Activated CD4-positive, alpha-beta T cell treated with anti-CD3 and anti-CD28 coated beads, Interleukin-2, amount 10 ng/mL, durations not matched to agents 7 days and 5 days (primary cell): ENCODE measurements around the gene BIRC5. TPM values are rescaled to one million over a fixed set of nuclear protein-coding genes. Genes with fewer than 3 reads are reported as not detected.

Source experiments
- CTCF ChIA-PET: fragments of 350-600 bp; sonication (Branson Sonifier 250); formaldehyde crosslinking; loops from one replicate; lab custom pipeline; 2021; ENCODE audit warnings: antibody characterized with exemption; lab: Charles Lee
- POLR2A ChIA-PET: fragments of 350-600 bp; sonication (Branson Sonifier 250); formaldehyde crosslinking; loops from one replicate; lab custom pipeline; 2021; ENCODE audit warnings: antibody characterized with exemption; lab: Charles Lee
- DNase-seq: peaks from one replicate; pipeline ENCODE4 v3.0.0-alpha.2; 2020
- H3K27ac Mint-ChIP-seq: one replicate; pipeline ENCODE4 v1.8.0; 2021; ENCODE audit warnings: mild to moderate bottlenecking, moderate library complexity, mixed read lengths
- H3K27me3 Mint-ChIP-seq: one replicate; pipeline ENCODE4 v1.8.0; 2021; ENCODE audit warnings: mixed read lengths
- H3K36me3 Mint-ChIP-seq: one replicate; pipeline ENCODE4 v1.8.0; 2021; ENCODE audit warnings: low read depth, mixed read lengths
- H3K4me1 Mint-ChIP-seq: one replicate; pipeline ENCODE4 v1.8.0; 2021; ENCODE audit warnings: mixed read lengths
- H3K4me3 Mint-ChIP-seq: one replicate; pipeline ENCODE4 v1.8.0; 2021; ENCODE audit warnings: mild to moderate bottlenecking, moderate library complexity, mixed read lengths
- H3K9me3 Mint-ChIP-seq: one replicate; pipeline ENCODE4 v1.8.0; 2021; ENCODE audit warnings: mixed read lengths
- total RNA-seq, 2 experiments: library from RNA; stranded (reverse); gene quantifications; one replicate each; pipeline ENCODE4 v1.2.3, GENCODE V29; 2021

BIRC5 gene
- total RNA-seq, 2 experiments from 2014 or later, result 113 to 117 TPM

DNA sequence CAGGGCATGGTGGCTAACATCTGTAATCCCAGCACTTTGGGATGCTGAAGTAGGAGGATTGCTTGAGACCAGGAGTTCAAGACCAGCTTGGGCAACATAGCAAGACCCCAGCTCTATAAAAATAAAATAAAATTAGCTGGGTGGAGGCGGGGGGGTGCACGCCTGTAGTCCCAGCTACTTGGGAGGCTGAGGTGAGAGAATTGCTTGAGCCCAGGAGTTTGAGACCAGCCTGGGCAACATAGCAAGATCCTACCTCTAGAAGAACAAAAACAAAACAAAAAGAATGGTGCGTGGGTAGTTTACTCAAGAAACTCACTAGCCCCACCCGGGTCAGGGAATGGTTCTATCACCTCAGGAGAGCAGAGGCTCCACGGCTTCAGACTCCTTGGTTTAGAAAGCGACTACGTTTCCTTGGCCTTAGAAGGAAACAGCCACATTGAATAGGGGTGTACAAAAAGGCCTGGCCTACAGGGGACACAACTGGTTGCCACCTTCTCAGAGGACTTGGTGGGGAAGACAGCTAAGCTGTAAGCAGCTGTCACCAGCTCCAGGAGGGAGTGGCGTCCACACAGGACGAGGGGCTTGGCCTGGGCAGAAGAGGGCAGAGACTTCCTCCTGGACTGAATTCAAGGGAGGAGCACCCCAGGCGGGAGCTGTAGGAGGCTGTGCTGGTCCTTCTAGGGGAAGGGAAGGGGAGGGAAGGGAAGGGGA is 27.9 kb upstream of the BIRC5 start:
- Mint-ChIP-seq H3K27ac (peak overlapping the region; percentile 88), H3K9me3 (no peaks in the 10 kb centered on the region), H3K4me3 (peak overlapping the region; percentile 78), H3K27me3 (no peaks in the 10 kb centered on the region), H3K4me1 (peaks cover 48% of the 10 kb centered on the region), H3K36me3 (peaks cover 33% of the 10 kb centered on the region)
- peak; percentile 40 for DNase-seq
- POLR2A ChIA-PET, result interaction anchor here (0.5 to 1.8 kb wide), 3 partner anchors 14 to 46 kb away, joined by 3 to 7 read pairs (median 6); no protein-coding TSS in a partner anchor
- CTCF ChIA-PET, result interaction anchor here (0.6 to 1.8 kb wide), 5 partner anchors 10 to 58 kb away, joined by 3 to 17 read pairs (median 3); no protein-coding TSS in a partner anchor

DNA sequence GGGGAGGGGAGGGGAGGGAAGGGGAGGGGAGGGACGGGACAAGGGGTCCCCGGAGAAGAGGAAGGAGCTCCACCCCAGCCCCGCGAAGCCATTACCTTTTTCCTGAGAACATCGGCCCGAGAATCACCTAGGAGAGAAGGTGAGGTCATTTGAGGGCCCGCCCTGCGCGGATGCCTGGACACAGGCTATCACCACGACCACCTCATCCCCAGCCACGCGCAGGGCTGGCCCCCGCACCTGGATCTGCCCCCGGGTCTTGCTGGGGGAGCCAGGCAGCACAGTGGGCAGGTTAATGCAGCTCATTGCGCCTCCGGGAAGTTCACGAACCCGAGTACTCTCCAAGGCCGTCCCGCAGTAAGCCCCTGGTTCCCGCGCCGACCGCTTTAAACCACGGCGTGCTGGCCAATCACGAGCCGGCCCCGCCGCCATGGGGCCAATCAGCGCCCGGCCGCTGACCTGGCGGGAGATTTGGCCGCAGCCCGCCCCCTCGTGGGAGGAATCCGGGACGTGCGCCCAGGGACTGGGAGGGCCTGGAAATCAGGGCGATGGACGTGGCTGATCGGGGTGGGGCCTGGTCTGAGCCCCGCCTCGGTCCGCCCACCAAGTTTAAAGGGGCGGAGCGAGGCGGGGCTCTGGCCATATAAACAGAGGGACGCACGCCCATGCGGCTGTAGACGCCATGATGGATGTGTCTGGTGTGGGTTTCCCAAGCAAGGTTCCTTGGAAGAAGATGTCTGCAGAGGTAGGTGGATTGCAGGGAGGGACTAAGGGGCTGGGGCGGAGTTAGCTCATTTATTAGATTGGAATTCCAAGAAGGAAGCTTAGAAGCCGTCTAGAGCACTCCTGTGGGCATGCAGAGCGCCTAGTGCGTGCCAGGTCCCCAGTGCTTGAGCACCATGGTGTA is 27.1 kb upstream of the BIRC5 start, which contains the start of the genes AFMID and TK1:
AFMID (plus strand) TSS at position 671 of the 904 bp plus-strand sequence; CDS start at position 680, 9 bp downstream.
TK1 (minus strand) TSS at position 361 of the 904 bp plus-strand sequence; CDS start at position 303, 58 bp downstream.
- peaks cover 45% of the 10 kb centered on the region for H3K4me1 Mint-ChIP-seq
- no peaks in the 10 kb centered on the region for H3K27me3 Mint-ChIP-seq
- peak within 1 kb of the TSS; percentile 88 for H3K27ac Mint-ChIP-seq
- DNase-seq, result peak; percentile 92
- CTCF ChIA-PET, result interaction anchor here (0.6 to 1.8 kb wide), 8 partner anchors 10 to 1204 kb away, joined by 3 to 17 read pairs (median 3); no protein-coding TSS in a partner anchor
- H3K4me3 Mint-ChIP-seq, result peak within 1 kb of the TSS; percentile 78
- POLR2A ChIA-PET, result interaction anchor here (1.8 kb wide), 1 partner anchor 47 kb away, joined by 6 read pairs; no protein-coding TSS in a partner anchor
- peaks cover 28% of the 10 kb centered on the region for H3K36me3 Mint-ChIP-seq
- H3K9me3 Mint-ChIP-seq, result no peaks in the 10 kb centered on the region

DNA sequence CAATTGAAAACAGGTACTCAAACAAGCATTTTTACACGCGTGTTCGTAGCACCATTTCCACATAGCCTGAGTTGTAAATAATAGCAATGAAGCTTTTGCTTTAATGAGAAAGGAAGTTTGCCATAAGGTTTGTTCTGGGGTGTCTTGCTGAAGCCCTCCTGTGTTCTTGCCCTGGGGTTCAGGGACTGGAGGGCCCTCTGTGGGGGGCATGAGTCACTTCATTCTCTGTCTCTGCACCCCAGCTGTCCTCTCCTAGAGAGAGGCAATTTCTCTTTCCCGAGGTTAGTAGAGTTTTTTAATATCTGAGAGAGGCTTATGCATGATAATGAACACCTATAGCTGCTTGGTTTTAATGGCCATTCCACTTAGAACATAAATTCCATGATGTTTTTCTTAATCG is 17.3 kb upstream of the BIRC5 start:
- Mint-ChIP-seq H3K9me3 (no peaks in the 10 kb centered on the region), H3K4me1 (peaks cover 11% of the 10 kb centered on the region), H3K4me3 (no peak overlapping the region), H3K36me3 (peaks cover 13% of the 10 kb centered on the region), H3K27me3 (no peaks in the 10 kb centered on the region), H3K27ac (no peak overlapping the region)
- ChIA-PET POLR2A (no interaction called here), CTCF (interaction anchor here (0.6 to 2.1 kb wide), 3 partner anchors 9 to 96 kb away, joined by 3 to 7 read pairs (median 4); no protein-coding TSS in a partner anchor)
- DNase-seq, result no peak

DNA sequence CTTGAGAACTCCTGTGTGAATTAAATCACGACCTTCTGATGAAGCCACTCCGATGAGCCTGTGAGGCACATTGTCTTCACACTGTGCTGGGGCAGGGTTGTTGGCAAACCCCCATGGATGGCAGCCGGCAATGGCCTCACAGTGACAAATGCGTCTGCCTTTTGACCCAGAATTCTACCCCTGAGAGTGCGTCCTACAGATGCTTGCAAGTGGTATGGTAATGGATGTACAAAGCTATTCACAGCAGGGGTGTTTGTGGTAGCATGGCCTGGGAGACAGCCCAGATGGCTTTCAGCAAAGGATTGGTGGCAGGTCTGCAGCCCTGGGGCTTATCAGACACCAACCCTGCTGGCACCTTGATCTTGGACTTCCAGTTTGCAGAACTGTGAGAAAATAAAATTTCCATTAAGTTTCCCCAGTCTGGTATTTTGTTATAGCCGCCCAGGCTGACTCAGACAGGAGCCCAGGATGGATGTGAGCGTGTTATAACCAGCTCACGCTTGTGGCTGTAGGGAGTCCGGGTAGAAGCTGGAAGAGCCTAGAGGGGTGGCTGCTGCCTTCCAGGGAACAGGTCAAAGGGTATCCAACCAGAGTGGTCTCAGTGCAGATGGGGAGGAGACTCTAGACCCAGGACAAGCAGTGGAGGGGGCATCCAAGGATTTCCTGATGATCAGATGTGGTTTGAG is 16.8 kb upstream of the BIRC5 start:
- Mint-ChIP-seq H3K27ac (no peak overlapping the region), H3K4me1 (peaks cover 11% of the 10 kb centered on the region), H3K36me3 (peaks cover 13% of the 10 kb centered on the region), H3K9me3 (no peaks in the 10 kb centered on the region), H3K27me3 (no peaks in the 10 kb centered on the region), H3K4me3 (no peak overlapping the region)
- ChIA-PET CTCF (interaction anchor here (0.9 to 2.1 kb wide), 4 partner anchors 8 to 21 kb away, joined by 3 to 7 read pairs (median 4); partner anchors contain the start of gene BIRC5), POLR2A (no interaction called here)
- DNase-seq, result no peak

DNA sequence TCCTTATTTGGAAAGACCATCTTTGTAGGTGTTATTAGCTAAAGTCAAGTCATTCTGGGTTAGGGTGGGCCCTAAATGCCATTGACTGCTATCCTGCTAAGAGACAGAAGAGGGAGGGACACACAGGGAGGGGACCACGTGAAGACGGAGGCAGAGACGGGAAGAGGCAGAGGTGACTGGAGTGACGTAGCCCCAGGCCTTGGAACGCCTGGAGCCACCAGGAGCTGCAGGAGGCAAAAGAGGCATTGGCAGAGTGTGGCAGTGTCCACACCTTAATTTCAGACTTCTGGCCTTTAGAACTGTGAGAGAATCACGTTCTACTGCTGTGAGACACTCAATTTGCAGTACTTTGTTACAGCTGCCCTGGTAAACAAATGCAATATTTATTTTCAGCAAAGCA is 13.6 kb upstream of the BIRC5 start:
- Mint-ChIP-seq H3K27ac (no peak overlapping the region), H3K4me3 (no peak overlapping the region), H3K36me3 (peaks cover 13% of the 10 kb centered on the region), H3K9me3 (no peaks in the 10 kb centered on the region), H3K4me1 (peaks cover 11% of the 10 kb centered on the region), H3K27me3 (no peaks in the 10 kb centered on the region)
- DNase-seq, result no peak
- CTCF ChIA-PET, result interaction anchor here (1.0 kb wide), 1 partner anchor 50 kb away, joined by 3 read pairs; no protein-coding TSS in a partner anchor
- POLR2A ChIA-PET, result no interaction called here

DNA sequence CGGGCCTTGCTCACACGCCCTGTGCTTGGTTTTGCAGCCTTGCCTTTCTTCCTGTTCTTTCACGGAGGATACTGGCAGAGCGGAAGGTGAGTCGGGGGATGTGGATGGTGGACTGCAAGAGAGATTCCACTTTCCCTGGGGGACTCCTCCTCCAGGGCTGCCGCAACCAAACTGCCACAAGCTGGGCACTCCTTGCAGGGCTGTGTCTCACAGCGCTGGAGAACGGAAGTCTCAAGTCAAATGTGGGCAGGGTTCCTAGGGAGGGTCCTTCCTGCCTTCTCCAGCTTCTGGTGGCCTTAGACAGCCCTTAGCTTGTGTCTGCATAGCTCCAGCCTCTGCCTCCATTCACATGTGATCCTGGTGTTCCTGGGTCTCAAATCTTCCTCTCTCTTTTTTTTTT is 11.4 kb upstream of the BIRC5 start:
- H3K27ac Mint-ChIP-seq, result no peak overlapping the region
- no peak for DNase-seq
- ChIA-PET CTCF (interaction anchor here (1.0 to 1.5 kb wide), 3 partner anchors 24 to 118 kb away, joined by 3 to 7 read pairs (median 5); no protein-coding TSS in a partner anchor), POLR2A (no interaction called here)
- H3K4me3 Mint-ChIP-seq, result no peak overlapping the region
- no peaks in the 10 kb centered on the region for H3K27me3 Mint-ChIP-seq
- no peaks in the 10 kb centered on the region for H3K9me3 Mint-ChIP-seq
- H3K4me1 Mint-ChIP-seq, result peaks cover 8% of the 10 kb centered on the region
- H3K36me3 Mint-ChIP-seq, result peaks cover 4% of the 10 kb centered on the region

DNA sequence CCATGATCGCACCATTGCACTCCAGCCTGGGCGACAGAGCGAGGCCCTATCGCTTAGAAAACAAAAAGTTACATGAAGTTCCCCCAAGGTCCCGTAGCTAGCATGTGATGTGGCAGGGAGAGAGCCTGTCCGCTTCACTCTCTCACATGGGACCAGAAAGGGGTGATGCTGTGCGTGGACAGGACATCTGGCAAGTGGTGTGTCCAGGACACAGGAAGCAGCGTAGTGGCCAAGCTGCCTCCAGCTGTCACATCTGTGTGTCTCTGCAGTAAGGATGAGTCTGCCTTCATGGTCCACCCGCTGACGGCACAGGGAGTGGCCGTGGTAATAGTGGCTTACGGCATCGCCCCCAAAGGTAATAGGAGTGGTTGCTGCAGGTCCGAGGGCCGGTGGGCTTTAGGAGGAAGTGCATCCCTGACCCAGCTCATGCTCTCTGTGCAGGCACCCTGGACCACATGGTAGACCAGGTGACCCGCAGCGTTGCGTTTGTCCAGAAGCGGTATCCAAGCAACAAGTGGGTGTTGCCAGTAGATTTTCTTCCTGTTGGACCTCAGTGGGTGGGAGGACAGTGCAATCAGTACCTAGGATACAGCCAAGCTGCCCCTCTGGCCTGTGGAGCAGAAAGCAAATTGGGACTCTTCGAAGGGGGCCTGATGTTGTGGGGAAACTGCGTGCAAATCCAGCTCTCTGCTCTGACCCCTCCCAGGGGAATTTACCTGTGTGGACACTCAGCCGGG is 9.5 kb upstream of the BIRC5 start:
- H3K27ac Mint-ChIP-seq, result no peak overlapping the region
- no peaks in the 10 kb centered on the region for H3K36me3 Mint-ChIP-seq
- H3K27me3 Mint-ChIP-seq, result no peaks in the 10 kb centered on the region
- H3K9me3 Mint-ChIP-seq, result no peaks in the 10 kb centered on the region
- H3K4me3 Mint-ChIP-seq, result no peak overlapping the region
- ChIA-PET POLR2A (no interaction called here), CTCF (interaction anchor here (1.4 kb wide), 1 partner anchor 7 kb away, joined by 4 read pairs; no protein-coding TSS in a partner anchor)
- DNase-seq, result no peak
- H3K4me1 Mint-ChIP-seq, result no peaks in the 10 kb centered on the region

DNA sequence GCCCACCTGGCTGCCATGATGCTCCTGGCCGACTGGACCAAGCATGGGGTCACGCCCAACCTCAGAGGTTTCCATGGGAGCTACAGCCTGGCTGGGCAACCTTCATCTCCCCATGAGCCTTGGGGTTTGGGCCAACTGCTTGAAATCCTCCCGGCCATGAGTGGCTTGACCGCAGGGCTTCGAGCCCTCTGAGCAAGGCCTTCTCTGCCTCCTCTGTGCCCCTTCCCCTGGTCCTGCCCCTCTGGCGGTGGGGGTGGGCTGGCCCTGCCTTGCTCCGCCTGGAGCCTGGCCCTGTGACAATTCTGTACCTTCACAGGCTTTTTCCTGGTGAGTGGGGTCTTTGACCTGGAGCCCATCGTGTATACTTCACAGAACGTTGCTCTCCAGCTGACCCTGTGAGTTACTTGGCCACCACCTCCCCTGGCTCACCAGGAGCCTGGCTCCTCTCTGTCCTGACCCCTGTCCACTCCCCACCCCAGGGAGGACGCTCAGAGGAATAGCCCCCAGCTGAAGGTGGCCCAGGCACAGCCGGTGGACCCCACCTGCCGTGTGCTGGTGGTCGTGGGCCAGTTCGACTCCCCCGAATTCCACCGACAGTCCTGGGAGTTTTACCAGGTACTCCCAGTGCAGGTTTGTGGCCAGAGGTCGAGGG is 8.8 kb upstream of the BIRC5 start:
- no peaks in the 10 kb centered on the region for H3K4me1 Mint-ChIP-seq
- DNase-seq, result no peak
- ChIA-PET POLR2A (no interaction called here), CTCF (interaction anchor here (1.1 to 1.4 kb wide), 2 partner anchors 8 to 16 kb away, joined by 3 to 4 read pairs; no protein-coding TSS in a partner anchor)
- H3K4me3 Mint-ChIP-seq, result no peak overlapping the region
- no peak overlapping the region for H3K27ac Mint-ChIP-seq
- H3K27me3 Mint-ChIP-seq, result no peaks in the 10 kb centered on the region
- no peaks in the 10 kb centered on the region for H3K36me3 Mint-ChIP-seq
- H3K9me3 Mint-ChIP-seq, result no peaks in the 10 kb centered on the region

DNA sequence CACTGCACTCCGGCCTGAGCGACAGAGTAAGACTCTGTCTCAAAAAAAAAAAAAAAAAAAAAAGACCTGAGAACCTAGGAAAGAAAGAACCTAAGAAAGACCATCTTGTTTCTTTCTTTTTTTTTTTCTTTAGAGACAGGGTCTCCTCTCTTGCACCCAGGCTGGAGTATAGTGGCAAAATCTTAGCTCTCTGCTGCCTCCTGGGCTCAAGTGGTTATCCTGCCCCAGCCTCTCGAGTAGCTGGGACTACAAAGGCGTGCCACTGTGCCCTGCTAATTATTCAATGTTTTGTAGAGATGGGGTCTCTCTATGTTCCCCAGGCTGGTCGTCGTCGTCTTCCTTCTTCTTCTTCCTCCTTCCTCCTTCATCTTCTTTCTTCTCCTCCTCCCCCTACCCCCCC is 7.8 kb upstream of the BIRC5 start:
- ChIA-PET POLR2A (no interaction called here), CTCF (interaction anchor here (1.1 kb wide), 1 partner anchor 17 kb away, joined by 3 read pairs; no protein-coding TSS in a partner anchor)
- Mint-ChIP-seq H3K4me1 (no peaks in the 10 kb centered on the region), H3K36me3 (no peaks in the 10 kb centered on the region), H3K27ac (no peak overlapping the region), H3K4me3 (no peak overlapping the region), H3K27me3 (no peaks in the 10 kb centered on the region), H3K9me3 (no peaks in the 10 kb centered on the region)
- no peak for DNase-seq

DNA sequence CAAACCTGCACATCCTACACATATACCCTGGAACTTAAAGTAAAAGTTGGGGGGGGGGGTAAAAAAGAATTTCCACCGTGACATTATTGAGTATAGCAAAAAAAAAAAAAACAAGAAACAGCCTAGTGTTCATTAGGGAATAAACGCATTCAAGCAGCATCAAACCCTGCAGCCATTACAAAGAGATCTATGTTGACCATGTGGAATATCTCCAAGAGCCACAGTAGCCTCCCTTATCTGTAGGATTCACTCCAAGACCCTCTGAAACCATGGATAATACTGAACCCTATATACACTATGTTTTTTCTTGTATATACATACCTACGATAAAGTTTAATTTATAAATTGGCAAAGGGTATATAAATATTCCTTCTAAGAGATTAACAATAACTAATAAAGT is 5.6 kb upstream of the BIRC5 start:
- H3K27ac Mint-ChIP-seq, result no peak overlapping the region
- ChIA-PET CTCF (interaction anchor here (0.6 to 1.1 kb wide), 2 partner anchors 15 to 41 kb away, joined by 3 read pairs; no protein-coding TSS in a partner anchor), POLR2A (no interaction called here)
- no peak overlapping the region for H3K4me3 Mint-ChIP-seq
- H3K36me3 Mint-ChIP-seq, result no peaks in the 10 kb centered on the region
- H3K27me3 Mint-ChIP-seq, result no peaks in the 10 kb centered on the region
- no peaks in the 10 kb centered on the region for H3K4me1 Mint-ChIP-seq
- DNase-seq, result no peak
- H3K9me3 Mint-ChIP-seq, result no peaks in the 10 kb centered on the region

DNA sequence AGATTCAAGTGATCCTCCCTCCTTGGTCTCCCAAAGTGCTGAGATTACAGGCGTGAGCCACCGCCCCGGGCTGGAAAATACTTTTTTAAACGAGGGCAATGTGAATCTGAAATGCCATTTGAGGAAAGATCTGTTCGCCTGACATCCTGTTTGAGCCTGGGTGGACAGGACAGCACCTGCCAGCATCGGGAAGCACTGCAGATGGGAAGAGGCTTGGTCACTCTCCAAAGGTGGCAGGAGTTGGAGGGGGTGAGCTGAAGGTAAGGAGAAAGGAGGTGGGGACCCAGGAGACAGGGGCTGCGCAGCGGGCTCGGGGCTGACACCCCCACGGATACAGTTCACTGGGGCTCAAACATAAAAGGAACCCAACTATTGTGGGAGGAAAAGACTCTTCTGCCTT is 3.9 kb upstream of the BIRC5 start:
- Mint-ChIP-seq H3K4me1 (peaks cover 8% of the 10 kb centered on the region), H3K27ac (no peak overlapping the region), H3K9me3 (no peaks in the 10 kb centered on the region), H3K4me3 (no peak overlapping the region), H3K27me3 (no peaks in the 10 kb centered on the region), H3K36me3 (peaks cover 5% of the 10 kb centered on the region)
- DNase-seq, result no peak
- ChIA-PET POLR2A (no interaction called here), CTCF (no interaction called here)
